ENCODE results near the gene GID4.

Gene GID4

DNA sequence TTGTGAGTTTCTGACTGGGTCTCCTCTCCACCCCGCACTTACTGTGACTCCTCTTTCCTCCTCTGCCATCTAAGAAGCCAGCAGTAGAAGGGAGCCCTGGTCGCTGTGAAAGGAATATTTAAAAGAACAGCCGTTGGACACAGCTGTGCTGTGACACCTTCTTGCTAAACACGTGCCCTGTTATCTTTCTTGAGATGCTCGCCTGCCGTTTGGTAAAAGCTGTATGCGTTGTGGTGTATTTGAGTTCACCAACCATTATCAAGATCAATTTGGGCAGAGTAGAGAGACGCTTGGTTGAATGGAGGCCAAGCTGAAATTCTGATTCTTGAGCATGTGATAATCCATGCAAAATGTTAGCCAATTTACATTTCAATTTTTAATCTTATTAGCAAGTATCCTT is 3.8 kb downstream of the GID4 start:
- DNase-seq (ENCODE audit: low read depth) = no peak
- no peak overlapping the region for H3K4me3 ChIP-seq (ENCODE audit: low read depth, low read length)

DNA sequence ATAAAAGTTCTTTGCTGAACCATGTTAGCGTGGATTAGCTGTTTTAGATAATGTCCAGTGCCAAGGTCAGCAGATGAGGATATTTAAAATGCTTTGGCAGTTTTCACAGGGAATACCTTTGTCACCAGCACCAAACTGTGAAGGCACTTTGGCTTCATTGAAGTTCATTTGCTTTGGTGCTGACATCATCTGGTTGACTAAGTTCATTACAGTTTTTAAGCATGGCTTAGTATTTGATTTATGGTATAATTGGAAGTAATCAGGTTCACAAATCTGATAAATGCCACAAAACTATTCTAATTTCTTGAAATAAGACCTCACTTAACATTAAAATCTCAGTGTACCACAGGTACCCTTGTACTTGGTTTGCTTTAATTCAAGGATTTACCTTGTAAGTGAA is 4.3 kb downstream of the GID4 start:
- TF ChIP-seq, protein P1, sequence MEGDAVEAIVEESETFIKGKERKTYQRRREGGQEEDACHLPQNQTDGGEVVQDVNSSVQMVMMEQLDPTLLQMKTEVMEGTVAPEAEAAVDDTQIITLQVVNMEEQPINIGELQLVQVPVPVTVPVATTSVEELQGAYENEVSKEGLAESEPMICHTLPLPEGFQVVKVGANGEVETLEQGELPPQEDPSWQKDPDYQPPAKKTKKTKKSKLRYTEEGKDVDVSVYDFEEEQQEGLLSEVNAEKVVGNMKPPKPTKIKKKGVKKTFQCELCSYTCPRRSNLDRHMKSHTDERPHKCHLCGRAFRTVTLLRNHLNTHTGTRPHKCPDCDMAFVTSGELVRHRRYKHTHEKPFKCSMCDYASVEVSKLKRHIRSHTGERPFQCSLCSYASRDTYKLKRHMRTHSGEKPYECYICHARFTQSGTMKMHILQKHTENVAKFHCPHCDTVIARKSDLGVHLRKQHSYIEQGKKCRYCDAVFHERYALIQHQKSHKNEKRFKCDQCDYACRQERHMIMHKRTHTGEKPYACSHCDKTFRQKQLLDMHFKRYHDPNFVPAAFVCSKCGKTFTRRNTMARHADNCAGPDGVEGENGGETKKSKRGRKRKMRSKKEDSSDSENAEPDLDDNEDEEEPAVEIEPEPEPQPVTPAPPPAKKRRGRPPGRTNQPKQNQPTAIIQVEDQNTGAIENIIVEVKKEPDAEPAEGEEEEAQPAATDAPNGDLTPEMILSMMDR (IDR thresholded peaks at IDR 0.05; ENCODE audit: insufficient read depth, low read depth, low read length, missing control alignments) = no peak
- no peak overlapping the region for H3K4me3 ChIP-seq (ENCODE audit: low read depth, low read length)
- no peak for DNase-seq (ENCODE audit: low read depth)

More for the DNA sequence above, 3.8 kb downstream of the GID4 start:
- TF ChIP-seq, protein P1 (IDR thresholded peaks at IDR 0.05; ENCODE audit: insufficient read depth, low read depth, low read length, missing control alignments) = no peak

DNA sequence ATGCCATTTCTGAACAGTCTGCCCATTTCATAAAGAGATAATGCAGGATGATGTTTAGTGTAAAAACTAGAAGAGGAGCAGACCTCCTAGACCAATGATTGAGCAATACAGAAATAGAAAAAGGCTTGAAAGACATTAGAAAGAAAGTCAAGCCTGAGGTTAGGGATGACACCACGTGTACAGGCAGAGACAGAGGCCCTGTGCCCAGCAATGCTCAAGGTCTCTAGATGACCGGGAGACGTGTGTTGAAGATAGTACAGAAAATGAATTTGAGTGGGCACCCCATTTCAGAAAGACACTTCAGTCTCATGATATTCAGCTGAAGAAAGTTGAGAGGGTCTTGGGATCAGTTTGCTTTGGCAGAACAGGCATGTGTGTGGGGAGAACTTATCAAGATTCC is 5.4 kb downstream of the GID4 start:
- DNase-seq (ENCODE audit: low read depth) = no peak
- H3K4me3 ChIP-seq (ENCODE audit: low read depth, low read length) = no peak overlapping the region
- TF ChIP-seq, protein P1 (IDR thresholded peaks at IDR 0.05; ENCODE audit: insufficient read depth, low read depth, low read length, missing control alignments) = no peak

DNA sequence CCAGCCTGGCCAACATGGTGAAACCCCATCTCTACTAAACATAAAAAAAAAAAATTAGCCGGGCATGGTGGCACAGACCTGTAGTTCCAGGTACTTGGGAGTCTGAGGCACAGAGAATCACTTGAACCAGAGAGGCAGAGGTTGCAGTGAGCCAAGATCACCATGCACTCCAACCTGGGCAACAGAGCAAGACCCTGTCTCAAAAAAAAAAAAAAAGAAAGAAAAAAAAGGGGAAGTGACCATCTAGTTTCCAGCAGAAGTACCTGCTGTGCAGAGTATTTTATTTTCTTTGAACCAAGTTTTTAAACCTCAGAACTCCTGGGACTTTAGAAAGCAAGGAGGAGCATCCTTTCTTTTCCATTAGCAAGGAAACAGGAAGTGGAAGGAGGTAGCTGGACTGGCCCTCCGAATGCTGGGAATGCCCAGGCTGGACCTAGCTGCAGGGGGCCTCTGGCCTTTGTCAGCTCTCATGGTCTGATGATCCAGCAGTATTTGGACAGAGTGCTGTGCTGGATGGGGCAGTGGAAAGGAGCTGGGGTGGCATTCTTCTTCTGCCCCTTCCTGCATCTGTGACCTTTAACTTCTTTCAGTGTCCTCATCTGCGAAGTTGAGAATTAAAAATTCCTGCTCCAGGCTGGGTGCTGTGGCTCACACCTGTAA is 6.6 kb downstream of the GID4 start:
- DNase-seq (ENCODE audit: low read depth) = no peak
- TF ChIP-seq, protein P1 (IDR thresholded peaks at IDR 0.05; ENCODE audit: insufficient read depth, low read depth, low read length, missing control alignments) = no peak
- no peak overlapping the region for H3K4me3 ChIP-seq (ENCODE audit: low read depth, low read length)

DNA sequence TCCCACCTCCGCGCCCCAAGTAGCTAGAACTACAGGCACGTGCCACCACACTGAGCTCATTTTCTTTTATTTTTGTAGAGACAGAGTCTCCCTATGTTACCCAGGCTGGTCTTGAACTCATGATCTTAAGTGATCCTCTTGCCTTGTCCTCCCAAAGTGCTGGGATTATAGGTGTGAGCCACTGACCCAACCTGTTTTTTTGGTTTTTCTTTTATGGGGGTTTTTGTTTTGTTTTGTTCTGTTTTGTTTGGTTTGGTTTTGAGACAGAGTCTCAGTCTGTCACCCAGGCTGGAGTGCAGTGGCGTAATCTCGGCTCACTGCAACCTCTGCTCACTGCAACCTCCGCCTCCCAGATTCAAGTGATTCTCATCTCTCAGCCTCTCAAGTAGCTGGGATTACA is 16.4 kb downstream of the GID4 start:
- DNase-seq (ENCODE audit: low read depth) = no peak
- TF ChIP-seq, protein P1 (IDR thresholded peaks at IDR 0.05; ENCODE audit: insufficient read depth, low read depth, low read length, missing control alignments) = no peak
- H3K4me3 ChIP-seq (ENCODE audit: low read depth, low read length) = no peak overlapping the region

DNA sequence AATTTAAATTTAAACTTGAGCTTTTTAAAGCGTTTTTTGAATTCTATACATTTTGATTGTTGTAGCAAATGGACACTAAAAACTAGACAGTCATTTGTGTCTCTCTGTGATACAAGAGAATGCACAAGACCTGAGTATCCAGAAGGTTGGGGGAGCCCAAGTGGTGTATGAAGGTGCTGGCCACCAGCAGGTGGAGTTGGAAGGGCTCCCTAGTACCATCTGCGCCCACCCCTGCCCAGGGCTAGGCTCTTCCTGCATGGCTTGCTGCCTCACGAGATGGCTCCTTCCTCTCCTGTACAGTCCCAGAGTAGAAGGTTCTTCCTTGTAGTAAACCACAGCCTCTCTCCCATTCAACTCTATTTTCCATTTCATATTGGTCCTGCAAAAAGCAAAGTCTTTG is 17.0 kb downstream of the GID4 start:
- H3K4me3 ChIP-seq (ENCODE audit: low read depth, low read length) = no peak overlapping the region
- DNase-seq (ENCODE audit: low read depth) = no peak
- TF ChIP-seq, protein P1 (IDR thresholded peaks at IDR 0.05; ENCODE audit: insufficient read depth, low read depth, low read length, missing control alignments) = no peak

DNA sequence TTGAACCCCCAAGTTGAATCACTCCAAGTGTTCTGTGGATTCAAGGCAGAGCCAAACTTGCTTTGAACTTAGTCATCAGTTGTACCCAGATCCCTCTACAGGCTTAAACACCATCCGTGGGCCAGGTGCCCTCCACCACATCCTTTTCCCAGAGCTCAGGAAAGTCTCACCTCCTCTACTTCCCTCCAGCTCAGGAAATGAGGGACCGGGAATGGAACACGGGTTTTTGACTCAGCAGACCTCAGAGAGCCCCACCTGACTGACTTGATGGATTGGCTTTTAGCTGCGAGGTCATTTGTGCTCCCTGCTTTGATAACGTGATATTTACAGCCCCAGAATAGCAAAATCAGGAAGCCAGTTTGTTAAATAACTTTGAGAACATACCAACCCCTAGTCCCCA is 20.1 kb downstream of the GID4 start:
- TF ChIP-seq, protein P1 (IDR thresholded peaks at IDR 0.05; ENCODE audit: insufficient read depth, low read depth, low read length, missing control alignments) = no peak
- H3K4me3 ChIP-seq (ENCODE audit: low read depth, low read length) = no peak overlapping the region
- DNase-seq (ENCODE audit: low read depth) = no peak
